Body of pancreas (tissue), 4 donors: ENCODE data around the gene LCOR. TPM values are rescaled to one million over a fixed set of nuclear protein-coding genes. Genes with fewer than 3 reads are reported as not detected.

Experiments
- ATAC-seq: fragments of 150-250 bp; one replicate; pipeline ENCODE4 v1.9.1; 2016
- DNase-seq, 4 donors: peaks; one replicate each; pipeline ENCODE4 v3.0.0-alpha.2; 2019
- H3K27ac ChIP-seq, 4 donors: fragments of 200-600 bp; sonication (generic); 1 replicate in 3 of 4; 2 replicates in 1 of 4; pipeline versions ENCODE4 v1.5.1 to v1.6.1; 2016 to 2019; ENCODE audit warnings: mild to moderate bottlenecking in 1 of 4, mixed read lengths in 1 of 4, moderate library complexity in 1 of 4
- H3K27me3 ChIP-seq, 2 donors: fragments of 200-600 bp; sonication (generic); one replicate each; pipeline ENCODE4 v1.6.0; 2016; ENCODE audit warnings: mild to moderate bottlenecking in 1 of 2
- H3K36me3 ChIP-seq, 2 donors: fragments of 200-600 bp; sonication (generic); replicated peaks in 1 of 2; 2 replicates each; pipeline ENCODE4 v1.5.1; 2016; ENCODE audit warnings: low read depth in 2 of 2; ENCODE audit not compliant: insufficient read depth in 1 of 2
- H3K4me1 ChIP-seq: fragments of 200-600 bp; sonication (generic); one replicate; pipeline ENCODE4 v1.6.0; 2016
- H3K4me3 ChIP-seq, 2 donors: fragments of 200-600 bp; sonication (generic); 1 replicate in 1 of 2; 2 replicates in 1 of 2; pipeline ENCODE4 v1.5.1; 2016 to 2019
- H3K9me3 ChIP-seq, 3 donors: fragments of 200-600 bp; sonication (generic); 1 replicate in 2 of 3; 2 replicates in 1 of 3; pipeline ENCODE4 v1.5.1; 2016
- POLR2A ChIP-seq, 3 donors: fragments of 450-650 bp; IDR thresholded peaks; one replicate each; pipeline ENCODE4 v1.6.1; 2016; ENCODE audit warnings: antibody characterized with exemption in 3 of 3, mild to moderate bottlenecking in 2 of 3
- WGBS, 2 donors: methylation state at CpG; one replicate each; pipeline ENCODE4 v1.1.5; 2017; 5-methylcytosine and 5-hydroxymethylcytosine counted together
- intact Hi-C: fragments of 100-400 bp; cut with DNase I; formaldehyde crosslinking; loops from one replicate; pipeline ENCODE4 v1.15.1; 2023
- total RNA-seq, 2 donors: library from RNA; depleted of rRNA; stranded (reverse); fragments of >200 nt; gene quantifications; one replicate each; pipeline ENCODE4 v1.1.0, GENCODE V29; 2016
- TF ChIP-seq, protein P1 (sequence below), 7 experiments: fragments of 450-650 bp in 4 of 7; fragments of 200-600 bp in 3 of 7; sonication (generic) in 3 of 7; IDR thresholded peaks; one replicate each; pipeline ENCODE4 v1.5.1; 2016 to 2019; ENCODE audit warnings: antibody characterized with exemption in 7 of 7

The LCOR gene
- total RNA-seq, 2 donors from 2014 or later, result 34.5 to 35.3 TPM

DNA sequence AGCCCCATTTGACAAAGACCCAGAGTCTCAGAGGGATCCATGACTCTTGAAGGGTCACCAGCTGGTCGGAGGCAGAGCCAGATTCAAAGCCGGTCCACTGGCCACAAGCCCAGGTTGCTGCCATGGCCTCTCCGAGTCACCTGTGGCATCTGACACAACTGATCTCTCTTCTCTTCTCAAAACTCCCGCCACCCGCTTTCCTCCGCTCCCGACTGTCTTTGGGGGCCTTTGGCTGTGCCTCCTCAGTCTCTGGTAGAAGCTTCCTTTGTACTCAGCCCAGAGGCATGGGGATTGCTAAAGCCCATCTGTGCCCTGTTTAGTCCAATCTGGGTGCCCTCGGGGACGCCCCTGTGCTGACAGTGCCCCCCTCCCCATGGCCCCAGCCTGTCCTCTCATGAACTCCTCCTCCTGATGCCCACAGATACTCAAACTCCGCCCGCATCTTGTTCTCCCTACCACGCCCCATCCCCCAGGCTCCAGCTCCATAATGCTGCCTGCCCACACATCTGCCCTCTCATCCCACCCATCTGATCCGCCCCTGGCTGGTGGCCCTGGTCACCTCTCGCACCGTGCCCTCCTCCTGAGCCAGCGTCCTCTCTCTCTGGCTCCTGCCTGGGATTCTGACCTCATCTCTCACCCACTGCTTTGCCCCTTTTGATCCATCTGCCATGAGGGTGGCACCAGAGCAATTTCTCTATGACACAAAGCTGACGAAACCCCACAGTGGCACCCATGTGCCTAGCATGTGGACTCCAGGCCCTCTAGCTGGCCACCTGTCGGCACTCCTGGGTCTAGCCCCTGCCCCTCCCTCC, 203.1 kb downstream of the LCOR start:
- ATAC-seq, result no peak
- H3K9me3 ChIP-seq, result no peaks in the 10 kb centered on the region
- WGBS, 2 donors, result 67 to 78% methylated on average over 18 of the region's 18 CpGs
- no peak overlapping the region for H3K4me3 ChIP-seq
- H3K36me3 ChIP-seq, result no peaks in the 10 kb centered on the region
- DNase-seq, result no peak
- TF ChIP-seq, protein P1, sequence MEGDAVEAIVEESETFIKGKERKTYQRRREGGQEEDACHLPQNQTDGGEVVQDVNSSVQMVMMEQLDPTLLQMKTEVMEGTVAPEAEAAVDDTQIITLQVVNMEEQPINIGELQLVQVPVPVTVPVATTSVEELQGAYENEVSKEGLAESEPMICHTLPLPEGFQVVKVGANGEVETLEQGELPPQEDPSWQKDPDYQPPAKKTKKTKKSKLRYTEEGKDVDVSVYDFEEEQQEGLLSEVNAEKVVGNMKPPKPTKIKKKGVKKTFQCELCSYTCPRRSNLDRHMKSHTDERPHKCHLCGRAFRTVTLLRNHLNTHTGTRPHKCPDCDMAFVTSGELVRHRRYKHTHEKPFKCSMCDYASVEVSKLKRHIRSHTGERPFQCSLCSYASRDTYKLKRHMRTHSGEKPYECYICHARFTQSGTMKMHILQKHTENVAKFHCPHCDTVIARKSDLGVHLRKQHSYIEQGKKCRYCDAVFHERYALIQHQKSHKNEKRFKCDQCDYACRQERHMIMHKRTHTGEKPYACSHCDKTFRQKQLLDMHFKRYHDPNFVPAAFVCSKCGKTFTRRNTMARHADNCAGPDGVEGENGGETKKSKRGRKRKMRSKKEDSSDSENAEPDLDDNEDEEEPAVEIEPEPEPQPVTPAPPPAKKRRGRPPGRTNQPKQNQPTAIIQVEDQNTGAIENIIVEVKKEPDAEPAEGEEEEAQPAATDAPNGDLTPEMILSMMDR (IDR thresholded peaks at IDR 0.05), result no peak
- TF ChIP-seq POLR2A (IDR thresholded peaks at IDR 0.05), result no peak
- H3K27ac ChIP-seq, result no peak overlapping the region
- H3K27me3 ChIP-seq, result no peaks in the 10 kb centered on the region
- intact Hi-C loops, result no loop called here
- H3K4me1 ChIP-seq, result peaks cover 10% of the 10 kb centered on the region

DNA sequence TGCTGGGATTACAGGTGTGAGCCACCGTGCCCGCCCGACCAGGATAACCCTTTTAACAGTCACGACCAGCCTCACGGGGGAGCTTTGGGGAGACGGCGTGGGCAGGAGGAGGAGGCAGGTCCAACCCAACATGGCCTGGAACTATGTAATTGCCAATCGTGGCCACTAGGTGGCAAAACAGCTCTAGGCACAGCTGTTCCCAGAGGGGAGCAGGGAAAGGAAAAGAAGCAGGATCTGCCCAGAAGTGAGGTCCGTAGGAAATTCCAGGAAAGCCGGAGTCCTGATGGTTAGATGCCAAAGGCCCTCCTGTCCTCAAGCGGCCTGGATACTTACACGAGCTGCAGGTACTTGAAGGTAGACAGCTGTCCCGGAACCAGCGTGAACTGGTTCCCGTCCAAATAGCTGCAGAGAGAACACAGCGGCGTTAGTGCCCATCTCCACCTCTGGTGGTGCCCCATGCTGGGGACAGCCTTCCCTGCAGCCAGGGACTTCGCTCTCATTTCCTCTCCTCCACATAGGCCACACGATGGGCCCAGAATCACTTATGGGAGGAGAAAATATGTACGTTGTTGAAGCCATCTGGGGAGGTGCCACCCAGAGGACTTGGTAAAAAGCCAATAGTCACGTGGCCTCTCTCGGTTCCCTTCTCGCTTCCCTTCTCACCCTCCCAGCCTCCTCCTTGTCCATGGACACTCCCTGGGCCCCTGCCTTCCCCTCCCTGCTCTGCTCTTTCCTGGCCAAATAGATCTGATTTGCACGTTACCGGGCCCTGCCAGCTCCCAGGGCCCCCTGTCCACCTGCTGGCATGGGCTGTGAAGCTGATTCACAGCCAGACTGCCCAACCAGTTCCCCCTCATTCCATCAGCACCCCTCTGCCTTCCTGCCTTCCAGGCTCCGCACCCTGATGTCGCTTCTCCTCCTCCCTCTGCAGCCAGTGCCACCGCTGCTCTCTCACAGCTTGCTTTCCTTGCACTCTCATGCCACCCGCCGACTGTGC, 205.6 kb downstream of the LCOR start:
- ATAC-seq, result peak; percentile 92
- DNase-seq, result peak; percentile 83 to 90 (median 84)
- H3K27me3 ChIP-seq, result no peaks in the 10 kb centered on the region
- H3K9me3 ChIP-seq, result no peaks in the 10 kb centered on the region
- intact Hi-C loops, result no loop called here
- H3K4me1 ChIP-seq, result peaks cover 10% of the 10 kb centered on the region
- no peaks in the 10 kb centered on the region for H3K36me3 ChIP-seq
- no peak for TF ChIP-seq POLR2A (IDR thresholded peaks at IDR 0.05)
- TF ChIP-seq, protein P1 (IDR thresholded peaks at IDR 0.05), result peak; percentile 78 to 95 (median 86)
- H3K4me3 ChIP-seq, result no peak overlapping the region
- peak overlapping the region in 3 of 4 donors; percentile 25 to 44 (median 30) for H3K27ac ChIP-seq
- WGBS, 2 donors, result 18 to 20% methylated on average over 24 to 30 of the region's 30 CpGs

DNA sequence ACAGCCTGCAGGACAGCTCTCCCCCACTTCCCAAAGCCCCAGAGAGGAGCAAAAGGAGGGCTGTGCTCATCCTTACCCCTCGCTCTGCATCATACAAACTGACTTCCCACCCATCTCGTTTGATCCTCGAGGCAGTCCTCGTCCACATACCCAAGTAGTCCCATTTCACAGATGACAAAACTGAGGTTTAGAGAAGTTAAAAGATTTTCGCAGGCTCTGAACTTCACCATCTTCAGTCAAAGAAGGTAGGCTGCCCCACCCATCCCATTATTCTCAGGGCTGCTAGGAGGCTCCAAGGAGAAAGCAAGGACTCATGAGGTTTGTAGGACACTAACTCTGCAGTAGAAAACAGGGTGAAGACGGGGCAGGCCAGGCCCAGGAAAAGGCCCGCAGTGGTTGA, 206.6 kb downstream of the LCOR start:
- Histone ChIP-seq H3K4me3 (no peak overlapping the region), H3K36me3 (no peaks in the 10 kb centered on the region), H3K27me3 (no peaks in the 10 kb centered on the region), H3K9me3 (no peaks in the 10 kb centered on the region), H3K27ac (no peak overlapping the region), H3K4me1 (peaks cover 10% of the 10 kb centered on the region)
- no peak for ATAC-seq
- intact Hi-C loops, result no loop called here
- no peak for DNase-seq
- TF ChIP-seq, protein P1 (IDR thresholded peaks at IDR 0.05), result no peak
- no peak for TF ChIP-seq POLR2A (IDR thresholded peaks at IDR 0.05)
- WGBS, 2 donors, result 86 to 89% methylated on average over 7 of the region's 7 CpGs

DNA sequence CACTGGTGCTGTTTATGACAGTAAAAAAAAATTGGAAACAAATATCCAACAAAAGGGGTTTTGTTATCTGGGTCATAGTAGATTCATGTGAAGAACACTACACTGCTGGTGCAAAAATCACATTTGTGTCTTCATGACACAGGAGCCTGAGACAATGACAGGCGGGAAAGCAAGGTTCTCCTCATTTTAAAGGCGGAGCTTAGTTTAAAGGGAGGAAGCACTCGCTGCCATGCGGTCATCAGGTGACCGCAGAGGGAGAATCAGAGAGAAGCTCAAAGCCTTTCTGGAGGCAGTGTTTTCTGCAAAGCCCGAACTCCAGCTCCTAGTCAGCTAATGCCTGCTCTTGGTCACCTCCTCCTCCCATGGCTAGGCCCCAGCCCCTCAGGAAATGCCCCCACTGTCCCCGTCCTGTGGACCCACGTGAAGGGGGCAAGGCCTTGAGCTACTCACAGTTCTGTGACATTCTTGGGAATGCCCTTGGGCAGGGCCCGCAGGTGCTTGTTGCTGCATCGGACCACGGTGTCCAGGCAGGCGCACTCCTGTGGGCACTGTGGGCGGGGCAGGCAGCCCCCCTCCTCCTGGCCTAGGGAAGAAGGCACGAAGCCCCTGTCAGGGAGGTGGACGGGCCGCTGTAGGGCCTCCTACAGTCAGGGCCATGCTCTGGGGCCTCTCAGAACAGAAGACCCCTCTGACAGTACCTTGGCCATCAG, 207.6 kb downstream of the LCOR start:
- TF ChIP-seq, protein P1 (IDR thresholded peaks at IDR 0.05), result no peak
- no peak for DNase-seq
- intact Hi-C loops, result no loop called here
- H3K4me3 ChIP-seq, result no peak overlapping the region
- H3K4me1 ChIP-seq, result peaks cover 10% of the 10 kb centered on the region
- no peak for ATAC-seq
- no peaks in the 10 kb centered on the region for H3K9me3 ChIP-seq
- H3K27me3 ChIP-seq, result no peaks in the 10 kb centered on the region
- WGBS, 2 donors, result 82 to 89% methylated on average over 7 to 16 of the region's 16 CpGs
- no peak overlapping the region for H3K27ac ChIP-seq
- no peaks in the 10 kb centered on the region for H3K36me3 ChIP-seq
